Amygdala (tissue), 56 donors: ENCODE measurements around the gene XCL2.
A peak's percentile ranks its signal among the peaks of the same experiment; 100 is the strongest.
"Not testable (repeated sequence)": the region's sequence is repeated elsewhere in the genome, so short reads cannot be mapped to it uniquely, and the experiment has no call there.

Source experiments
- DNase-seq, 56 donors: peaks; one replicate each; lab custom pipeline; 2025; lab: John Stamatoyannopoulos, UW

Gene XCL2

GRCh38 chr1:168561989-168562388 lies 18.2 kb upstream of the XCL2 start:
- no peak for DNase-seq

GRCh38 chr1:168560370-168560769 lies 16.6 kb upstream of the XCL2 start:
- DNase-seq: no peak

GRCh38 chr1:168556647-168557046 lies 12.8 kb upstream of the XCL2 start:
- no peak for DNase-seq

GRCh38 chr1:168555508-168556046 lies 11.8 kb upstream of the XCL2 start:
- no peak for DNase-seq

GRCh38 chr1:168554603-168555483 lies 11.0 kb upstream of the XCL2 start:
- no peak for DNase-seq

- DNase-seq: no peak
These were observed 10.1 kb upstream of the XCL2 start for GRCh38 chr1:168553680-168554553.

- no peak for DNase-seq
These were observed 9.2 kb upstream of the XCL2 start for GRCh38 chr1:168552961-168553360.

- DNase-seq: no peak
These were observed 7.9 kb upstream of the XCL2 start for GRCh38 chr1:168551688-168552087.

- no peak for DNase-seq
These were observed 7.2 kb upstream of the XCL2 start for GRCh38 chr1:168550971-168551370.

GRCh38 chr1:168546553-168546895 lies 2.7 kb upstream of the XCL2 start:
- DNase-seq: not testable (repeated sequence)

GRCh38 chr1:168545678-168546552 lies 2.1 kb upstream of the XCL2 start:
- not testable (repeated sequence) for DNase-seq

GRCh38 chr1:168542978-168543377 lies 819 bp downstream of the XCL2 start:
- not testable (repeated sequence) for DNase-seq

- peak in 8 of 56 donors; percentile 0 to 39 (median 4) for DNase-seq
These were observed 3.0 kb downstream of the XCL2 start for GRCh38 chr1:168540798-168541197.

GRCh38 chr1:168535536-168535935 lies 8.3 kb downstream of the XCL2 start:
- no peak for DNase-seq

- DNase-seq: no peak
These were observed 12.0 kb downstream of the XCL2 start for GRCh38 chr1:168531615-168532345.

- no peak for DNase-seq
These were observed 14.3 kb downstream of the XCL2 start for GRCh38 chr1:168529518-168529917.

- no peak for DNase-seq
These were observed 22.3 kb downstream of the XCL2 start for GRCh38 chr1:168521401-168522000.

GRCh38 chr1:168520832-168521231 lies 23.0 kb downstream of the XCL2 start:
- no peak for DNase-seq
